Neuron (in vitro differentiated cells): ENCODE measurements around the gene MAN2A1.
"Not testable (repeated sequence)": the region's sequence is repeated elsewhere in the genome, so short reads cannot be mapped to it uniquely, and the experiment has no call there.

ENCODE experiments used
- H2AFZ ChIP-seq: one replicate; pipeline ENCODE4 v1.6.1; 2013; ENCODE audit warnings: low read depth, mild to moderate bottlenecking, inconsistent platforms, low read length, moderate library complexity
- H3K27me3 ChIP-seq: one replicate; pipeline ENCODE4 v1.6.1; 2013; ENCODE audit warnings: low read length; ENCODE audit not compliant: insufficient read depth
- H3K36me3 ChIP-seq: one replicate; pipeline ENCODE4 v1.6.1; 2013; ENCODE audit warnings: low read length; ENCODE audit not compliant: insufficient read depth
- H3K4me1 ChIP-seq: one replicate; pipeline ENCODE4 v1.6.1; 2013; ENCODE audit warnings: low read length; ENCODE audit not compliant: insufficient read depth
- H3K4me3 ChIP-seq: 2 replicates; pipeline ENCODE4 v1.5.1; 2013; ENCODE audit warnings: mild to moderate bottlenecking, low read length, moderate library complexity
- H3K9me3 ChIP-seq: one replicate; pipeline ENCODE4 v1.6.1; 2013; ENCODE audit warnings: low read length

MAN2A1 gene

GRCh38 chr5:109754319-109754718, 64.6 kb downstream of the MAN2A1 start:
- Histone ChIP-seq H3K9me3 (peaks cover 4% of the 10 kb centered on the region), H3K36me3 (peaks cover 18% of the 10 kb centered on the region), H2AFZ (no peak overlapping the region), H3K4me1 (peaks cover 2% of the 10 kb centered on the region), H3K4me3 (no peak overlapping the region), H3K27me3 (no peaks in the 10 kb centered on the region)

GRCh38 chr5:109755761-109756160, 66.0 kb downstream of the MAN2A1 start:
- no peaks in the 10 kb centered on the region for H3K4me1 ChIP-seq
- no peak overlapping the region for H3K4me3 ChIP-seq
- peaks cover 18% of the 10 kb centered on the region for H3K36me3 ChIP-seq
- H3K9me3 ChIP-seq: peaks cover 4% of the 10 kb centered on the region
- H3K27me3 ChIP-seq: no peaks in the 10 kb centered on the region
- no peak overlapping the region for H2AFZ ChIP-seq

- Histone ChIP-seq H3K4me1 (no peaks in the 10 kb centered on the region), H3K4me3 (no peak overlapping the region), H3K36me3 (peaks cover 18% of the 10 kb centered on the region), H2AFZ (no peak overlapping the region), H3K9me3 (peaks cover 4% of the 10 kb centered on the region), H3K27me3 (no peaks in the 10 kb centered on the region)
Observed at GRCh38 chr5:109756543-109757185, 66.9 kb downstream of the MAN2A1 start.

GRCh38 chr5:109757490-109757889, 67.8 kb downstream of the MAN2A1 start:
- no peaks in the 10 kb centered on the region for H3K27me3 ChIP-seq
- no peaks in the 10 kb centered on the region for H3K4me1 ChIP-seq
- peaks cover 7% of the 10 kb centered on the region for H3K9me3 ChIP-seq
- no peak overlapping the region for H3K4me3 ChIP-seq
- H2AFZ ChIP-seq: no peak overlapping the region
- peaks cover 22% of the 10 kb centered on the region for H3K36me3 ChIP-seq

- H3K4me1 ChIP-seq: no peaks in the 10 kb centered on the region
- H3K4me3 ChIP-seq: no peak overlapping the region
- H3K9me3 ChIP-seq: peaks cover 9% of the 10 kb centered on the region
- peaks cover 27% of the 10 kb centered on the region for H3K36me3 ChIP-seq
- H3K27me3 ChIP-seq: no peaks in the 10 kb centered on the region
- H2AFZ ChIP-seq: no peak overlapping the region
Observed at GRCh38 chr5:109759306-109759705, 69.6 kb downstream of the MAN2A1 start.

GRCh38 chr5:109760130-109760529, 70.4 kb downstream of the MAN2A1 start:
- not testable (repeated sequence) for H3K4me1 ChIP-seq, H3K9me3 ChIP-seq, H2AFZ ChIP-seq, H3K27me3 ChIP-seq, H3K4me3 ChIP-seq
- peaks cover 27% of the 10 kb centered on the region for H3K36me3 ChIP-seq

- no peak overlapping the region for H3K4me3 ChIP-seq
- H2AFZ ChIP-seq: no peak overlapping the region
- H3K9me3 ChIP-seq: peaks cover 5% of the 10 kb centered on the region
- H3K4me1 ChIP-seq: no peaks in the 10 kb centered on the region
- no peaks in the 10 kb centered on the region for H3K27me3 ChIP-seq
- peaks cover 19% of the 10 kb centered on the region for H3K36me3 ChIP-seq
Observed at GRCh38 chr5:109762821-109763220, 73.1 kb downstream of the MAN2A1 start.

GRCh38 chr5:109767184-109767995, 77.7 kb downstream of the MAN2A1 start:
- Histone ChIP-seq H3K27me3 (no peaks in the 10 kb centered on the region), H3K4me1 (no peaks in the 10 kb centered on the region), H3K9me3 (peaks cover 3% of the 10 kb centered on the region), H3K36me3 (peaks cover 41% of the 10 kb centered on the region), H3K4me3 (no peak overlapping the region), H2AFZ (no peak overlapping the region)

GRCh38 chr5:109767997-109768396, 78.3 kb downstream of the MAN2A1 start:
- Histone ChIP-seq H3K9me3 (peaks cover 2% of the 10 kb centered on the region), H3K36me3 (peaks cover 41% of the 10 kb centered on the region), H3K4me1 (no peaks in the 10 kb centered on the region), H2AFZ (no peak overlapping the region), H3K4me3 (no peak overlapping the region), H3K27me3 (no peaks in the 10 kb centered on the region)

- peaks cover 42% of the 10 kb centered on the region for H3K36me3 ChIP-seq
- no peaks in the 10 kb centered on the region for H3K4me1 ChIP-seq
- H2AFZ ChIP-seq: no peak overlapping the region
- H3K9me3 ChIP-seq: no peaks in the 10 kb centered on the region
- no peaks in the 10 kb centered on the region for H3K27me3 ChIP-seq
- no peak overlapping the region for H3K4me3 ChIP-seq
Observed at GRCh38 chr5:109769597-109770291, 80.0 kb downstream of the MAN2A1 start.

GRCh38 chr5:109775130-109775529, 85.4 kb downstream of the MAN2A1 start:
- Histone ChIP-seq H3K36me3 (peaks cover 41% of the 10 kb centered on the region), H3K4me1 (no peaks in the 10 kb centered on the region)

GRCh38 chr5:109779036-109779735, 89.5 kb downstream of the MAN2A1 start:
- Histone ChIP-seq H3K27me3 (no peaks in the 10 kb centered on the region), H2AFZ (no peak overlapping the region), H3K36me3 (peaks cover 23% of the 10 kb centered on the region)

More at GRCh38 chr5:109775130-109775529, 85.4 kb downstream of the MAN2A1 start:
- H2AFZ ChIP-seq: no peak overlapping the region
- H3K4me3 ChIP-seq: no peak overlapping the region
- no peaks in the 10 kb centered on the region for H3K9me3 ChIP-seq
- H3K27me3 ChIP-seq: no peaks in the 10 kb centered on the region

GRCh38 chr5:109784687-109785086, 95.0 kb downstream of the MAN2A1 start:
- H3K27me3 ChIP-seq: no peaks in the 10 kb centered on the region
- H2AFZ ChIP-seq: no peak overlapping the region
- no peaks in the 10 kb centered on the region for H3K9me3 ChIP-seq
- no peaks in the 10 kb centered on the region for H3K4me1 ChIP-seq
- no peak overlapping the region for H3K4me3 ChIP-seq
- peaks cover 28% of the 10 kb centered on the region for H3K36me3 ChIP-seq

More at GRCh38 chr5:109779036-109779735, 89.5 kb downstream of the MAN2A1 start:
- Histone ChIP-seq H3K4me1 (no peaks in the 10 kb centered on the region), H3K4me3 (no peak overlapping the region), H3K9me3 (no peaks in the 10 kb centered on the region)
